HFF-Myc (cell line): ENCODE data around the gene DUSP19.

Experiments used
- DNase-seq: peaks from one replicate; pipeline ENCODE4 v3.0.0-alpha.2; 2011; ENCODE audit warnings: low read depth; ENCODE audit errors: extremely low read depth
- H3K4me3 ChIP-seq: replicated peaks from 2 replicates; pipeline ENCODE4 v1.5.1; 2011; ENCODE audit warnings: low read depth, mild to moderate bottlenecking, control low read depth, low read length
- CTCF ChIP-seq: IDR thresholded peaks from 2 replicates; pipeline ENCODE4 v1.5.1; 2012; ENCODE audit warnings: mild to moderate bottlenecking, low read depth, low read length, control low read depth; ENCODE audit errors: missing control alignments

The DUSP19 gene

DNA sequence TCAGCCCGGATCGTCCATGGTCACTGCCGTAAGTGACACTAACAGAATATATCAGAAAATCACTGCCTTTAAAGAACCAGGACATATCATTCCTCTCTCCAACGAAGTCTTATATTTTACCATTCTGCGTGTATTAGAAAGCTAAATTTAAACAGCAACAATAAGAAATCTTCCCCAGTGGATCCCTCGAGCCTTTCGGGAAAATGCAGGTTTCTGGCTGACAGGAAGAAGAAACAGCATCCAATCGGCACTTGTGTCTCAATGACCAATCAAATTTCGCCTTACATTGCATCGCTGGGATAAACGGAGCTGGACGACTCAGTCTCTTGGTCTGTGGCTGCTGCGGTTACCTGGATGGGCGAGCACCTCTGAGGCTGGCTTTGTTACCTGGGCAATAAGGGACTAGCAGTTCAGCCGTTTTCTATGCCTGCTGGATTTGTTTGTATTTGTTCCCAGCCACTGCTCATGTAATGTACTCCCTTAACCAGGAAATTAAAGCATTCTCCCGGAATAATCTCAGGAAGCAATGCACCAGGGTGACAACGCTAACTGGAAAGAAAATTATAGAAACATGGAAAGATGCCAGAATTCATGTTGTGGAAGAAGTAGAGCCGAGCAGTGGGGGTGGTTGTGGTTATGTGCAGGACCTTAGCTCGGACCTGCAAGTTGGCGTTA, at the start of gene DUSP19:
Gene DUSP19, plus strand, starts transcription at position 284 of the 675 bp plus-strand sequence. Its CDS starts 187 bp downstream, at position 471.
- TF ChIP-seq CTCF = no peak
- peak within 1 kb of the TSS; percentile 58 for H3K4me3 ChIP-seq
- peak; percentile 91 for DNase-seq

DNA sequence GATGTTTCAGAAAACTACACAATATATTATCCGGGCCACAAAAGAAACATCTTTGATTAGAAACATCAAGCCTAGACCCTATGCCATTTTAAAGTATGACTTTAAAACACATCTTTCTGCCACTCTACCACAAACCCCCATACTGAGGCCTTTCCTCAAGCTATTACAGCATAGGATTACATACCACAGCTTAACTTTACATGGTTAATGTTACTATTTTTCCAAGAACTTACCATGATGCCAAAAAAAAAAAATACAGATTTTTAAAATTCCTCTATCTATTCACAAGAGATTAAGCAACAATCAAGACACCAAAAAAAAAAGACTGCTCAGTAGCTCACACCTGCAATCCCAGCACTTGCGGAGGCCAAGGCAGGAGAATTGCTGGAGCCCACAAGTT, 49.3 kb upstream of the DUSP19 start:
- TF ChIP-seq CTCF = no peak
- DNase-seq = no peak
- H3K4me3 ChIP-seq = no peak overlapping the region

DNA sequence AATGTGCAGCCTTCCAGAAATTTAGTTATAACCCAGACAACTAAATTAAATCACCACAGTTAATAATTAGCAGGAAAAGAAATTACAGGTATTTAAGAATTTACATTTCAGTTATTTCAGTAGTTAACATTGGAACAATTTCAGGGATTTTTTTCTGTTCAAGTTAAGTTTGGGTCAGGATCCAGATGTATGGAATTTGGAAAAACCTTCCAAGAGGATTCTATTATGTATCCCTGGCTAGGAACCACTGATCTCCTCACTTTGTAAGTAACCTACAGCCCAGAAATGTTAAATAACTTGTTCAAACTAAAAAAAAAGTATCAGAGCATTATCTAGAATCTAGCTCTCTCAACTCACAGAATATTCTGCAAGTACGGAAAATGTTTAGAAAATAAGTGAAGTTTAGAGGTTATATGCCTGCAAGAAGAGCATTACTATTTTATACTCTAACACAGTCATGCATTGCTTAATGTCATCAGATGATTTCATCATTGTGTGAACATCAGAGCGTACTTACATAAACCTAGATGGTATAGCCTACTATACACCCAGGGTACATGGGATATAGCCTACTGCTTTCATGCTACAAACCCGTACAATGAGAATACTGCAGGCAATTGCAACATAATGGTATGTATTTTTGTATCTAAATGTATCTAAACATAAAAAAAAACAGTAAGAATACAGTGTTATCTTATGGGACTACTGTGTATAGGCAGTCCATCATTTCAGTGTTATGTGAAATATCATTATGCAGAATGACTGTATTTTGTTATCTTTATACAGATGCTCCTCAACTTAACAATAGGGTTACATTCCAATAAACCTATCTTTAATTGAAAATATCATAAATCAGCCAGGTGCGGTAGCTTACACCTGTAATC, 46.4 kb upstream of the DUSP19 start:
- DNase-seq = no peak
- no peak overlapping the region for H3K4me3 ChIP-seq

DNA sequence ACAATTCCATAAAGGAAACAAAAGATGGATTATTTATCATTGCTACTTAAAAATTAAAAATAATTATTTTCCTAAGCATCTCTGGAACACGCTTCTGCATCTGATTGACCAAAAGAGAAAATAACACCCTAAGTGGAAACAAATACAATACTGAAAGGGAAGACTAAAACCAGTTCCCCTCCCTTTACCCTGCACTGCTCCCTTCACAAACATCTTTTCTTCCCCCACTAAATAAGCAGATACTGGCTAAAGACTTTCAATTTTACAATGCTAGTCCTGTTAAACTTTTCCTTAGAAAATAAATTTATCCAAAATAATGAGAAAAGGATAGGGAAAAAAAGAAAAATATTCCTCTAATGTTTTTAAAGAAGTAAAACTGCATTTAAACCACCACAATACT, 44.6 kb upstream of the DUSP19 start:
- no peak for DNase-seq
- TF ChIP-seq CTCF = no peak
- H3K4me3 ChIP-seq = no peak overlapping the region

More for the DNA sequence above, 46.4 kb upstream of the DUSP19 start:
- TF ChIP-seq CTCF = no peak

DNA sequence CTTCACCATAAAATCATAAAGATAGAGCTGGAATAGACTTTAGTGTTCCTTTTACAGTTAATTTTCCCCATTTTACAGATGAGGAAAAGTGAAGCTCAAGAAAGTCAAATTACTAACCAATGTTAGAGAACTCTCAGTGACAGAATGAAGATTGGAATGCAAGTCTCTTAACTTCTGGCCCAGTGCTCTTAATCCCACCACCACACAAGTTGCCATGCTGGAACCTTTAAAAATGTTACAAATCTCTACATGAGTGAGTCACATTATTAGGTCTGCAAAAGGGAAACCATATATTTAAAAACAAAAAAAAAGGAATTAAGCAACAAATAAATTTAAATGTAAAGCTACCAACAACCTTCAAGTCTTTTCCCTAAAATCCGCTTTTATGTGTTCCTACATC, 43.7 kb upstream of the DUSP19 start:
- TF ChIP-seq CTCF = no peak
- DNase-seq = no peak
- no peak overlapping the region; the same call in 1 of the 2 replicates for H3K4me3 ChIP-seq

DNA sequence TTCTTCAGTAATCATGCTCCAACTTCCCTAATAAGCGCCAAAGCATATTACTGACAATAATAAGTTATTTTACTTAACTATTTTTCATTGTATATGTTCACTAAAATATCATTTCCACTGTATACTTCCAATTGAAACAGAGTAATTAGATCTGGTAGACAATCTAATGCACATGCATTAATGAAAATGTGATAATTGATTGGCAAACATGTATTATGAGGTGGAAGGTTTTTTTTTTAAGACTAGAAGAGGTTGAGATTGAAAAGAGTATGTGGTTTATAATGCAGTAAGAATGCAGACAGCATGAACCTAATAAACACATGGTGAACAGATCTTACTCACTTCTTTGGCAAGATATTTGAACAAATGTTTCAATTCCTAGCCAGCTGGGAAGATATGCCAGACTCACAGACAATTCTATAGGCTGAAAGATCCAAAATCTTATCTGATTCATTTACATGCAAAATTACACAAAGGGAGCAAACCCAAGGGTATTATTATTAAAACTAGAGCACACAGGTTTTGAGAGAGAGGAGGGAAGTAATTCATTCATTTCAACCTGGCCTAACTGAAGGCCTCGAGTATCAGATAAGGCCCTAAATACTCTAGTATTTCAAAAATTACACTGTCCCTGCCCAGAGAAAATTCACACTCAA, 43.1 kb upstream of the DUSP19 start:
- TF ChIP-seq CTCF = no peak
- DNase-seq = peak; percentile 52
- H3K4me3 ChIP-seq = peak overlapping the region; percentile 79
